Measurements from ENCODE around the gene ABTB2. TPM values are rescaled to one million over a fixed set of nuclear protein-coding genes. Genes with fewer than 3 reads are reported as not detected.
A peak's percentile ranks its signal among the peaks of the same experiment; 100 is the strongest.

ABTB2 gene
- total RNA-seq, 6 experiments from 2014 or later = 6.0 to 14.9 (median 10.0) TPM

GRCh38 chr11:34280945-34281872 is 76.6 kb downstream of the ABTB2 start:
- H3K27me3 ChIP-seq = no peaks in the 10 kb centered on the region
- H3K36me3 ChIP-seq = no peaks in the 10 kb centered on the region
- intact Hi-C loops (cut with DNase I) = no loop called here
- H3K4me1 ChIP-seq = peaks cover 0 to 25% (median 4%) of the 10 kb centered on the region in 4 donors
- WGBS (ENCODE audit: insufficient coverage, low coverage, low lambda C conversion rate, missing lambda C conversion rate) = 82% methylated on average over 6 of the region's 8 CpGs
- DNase-seq (no peak), ATAC-seq (no peak)
- TF ChIP-seq POLR2A (IDR thresholded peaks at IDR 0.05) = no peak
- H3K27ac ChIP-seq = no peak overlapping the region
- no peaks in the 10 kb centered on the region for H3K9me3 ChIP-seq
- H3K4me3 ChIP-seq = no peak overlapping the region

DNA sequence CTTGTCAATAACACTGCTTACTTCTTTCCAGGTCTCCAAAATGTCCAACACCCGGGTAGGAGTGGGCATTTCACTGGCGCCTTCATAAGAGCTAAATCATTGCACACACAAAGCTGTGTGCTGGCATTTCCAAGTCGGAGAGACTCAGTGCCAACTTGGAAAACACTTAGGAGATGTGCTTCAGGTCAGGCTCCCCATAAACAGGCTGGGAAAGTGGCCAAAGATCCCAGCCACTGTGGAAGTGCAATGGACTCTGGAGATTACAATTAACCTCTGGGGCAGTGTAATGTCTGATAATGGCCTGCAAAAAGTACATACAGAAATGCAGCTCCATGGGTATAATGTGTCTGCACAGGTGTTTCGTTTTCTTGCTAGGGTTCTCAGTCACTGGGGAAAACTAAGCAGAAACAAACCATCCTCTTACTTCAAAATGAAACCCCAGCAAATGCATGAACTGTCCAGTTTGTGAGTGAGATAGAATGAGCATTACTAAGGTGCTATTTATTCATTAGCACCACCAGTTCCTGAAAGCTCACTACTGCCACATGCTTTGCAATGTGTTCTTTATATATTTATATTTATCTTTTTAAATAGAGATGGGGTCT is 79.0 kb downstream of the ABTB2 start:
- peak overlapping the region in 1 of 3 donors; percentile 42 for H3K27ac ChIP-seq
- intact Hi-C loops (cut with DNase I) = no loop called here
- H3K9me3 ChIP-seq = no peaks in the 10 kb centered on the region
- no peak overlapping the region for H3K4me3 ChIP-seq
- DNase-seq = peak; percentile 44 to 85 (median 76)
- WGBS (ENCODE audit: insufficient coverage, low coverage, low lambda C conversion rate, missing lambda C conversion rate) = 37% methylated on average over 4 of the region's 4 CpGs
- ATAC-seq = peak; percentile 61 to 85 (median 83)
- H3K4me1 ChIP-seq = peaks cover 0 to 31% (median 9%) of the 10 kb centered on the region in 4 donors
- no peaks in the 10 kb centered on the region for H3K27me3 ChIP-seq
- H3K36me3 ChIP-seq = no peaks in the 10 kb centered on the region
- no peak for TF ChIP-seq POLR2A (IDR thresholded peaks at IDR 0.05)
- TF ChIP-seq, protein P1, sequence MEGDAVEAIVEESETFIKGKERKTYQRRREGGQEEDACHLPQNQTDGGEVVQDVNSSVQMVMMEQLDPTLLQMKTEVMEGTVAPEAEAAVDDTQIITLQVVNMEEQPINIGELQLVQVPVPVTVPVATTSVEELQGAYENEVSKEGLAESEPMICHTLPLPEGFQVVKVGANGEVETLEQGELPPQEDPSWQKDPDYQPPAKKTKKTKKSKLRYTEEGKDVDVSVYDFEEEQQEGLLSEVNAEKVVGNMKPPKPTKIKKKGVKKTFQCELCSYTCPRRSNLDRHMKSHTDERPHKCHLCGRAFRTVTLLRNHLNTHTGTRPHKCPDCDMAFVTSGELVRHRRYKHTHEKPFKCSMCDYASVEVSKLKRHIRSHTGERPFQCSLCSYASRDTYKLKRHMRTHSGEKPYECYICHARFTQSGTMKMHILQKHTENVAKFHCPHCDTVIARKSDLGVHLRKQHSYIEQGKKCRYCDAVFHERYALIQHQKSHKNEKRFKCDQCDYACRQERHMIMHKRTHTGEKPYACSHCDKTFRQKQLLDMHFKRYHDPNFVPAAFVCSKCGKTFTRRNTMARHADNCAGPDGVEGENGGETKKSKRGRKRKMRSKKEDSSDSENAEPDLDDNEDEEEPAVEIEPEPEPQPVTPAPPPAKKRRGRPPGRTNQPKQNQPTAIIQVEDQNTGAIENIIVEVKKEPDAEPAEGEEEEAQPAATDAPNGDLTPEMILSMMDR (IDR thresholded peaks at IDR 0.05) = no peak

- intact Hi-C loops (cut with DNase I) = no loop called here
- Histone ChIP-seq H3K4me3 (no peak overlapping the region), H3K9me3 (no peaks in the 10 kb centered on the region), H3K27me3 (no peaks in the 10 kb centered on the region), H3K27ac (peak overlapping the region in 1 of 3 donors; percentile 42), H3K4me1 (peaks cover 0 to 31% (median 9%) of the 10 kb centered on the region in 4 donors), H3K36me3 (no peaks in the 10 kb centered on the region)
- DNase-seq (no peak), ATAC-seq (no peak)
- TF ChIP-seq, protein P1 (IDR thresholded peaks at IDR 0.05) = no peak
- TF ChIP-seq POLR2A (IDR thresholded peaks at IDR 0.05) = no peak
Observed at GRCh38 chr11:34278175-34278574, 79.6 kb downstream of the ABTB2 start.

- Histone ChIP-seq H3K4me3 (no peak overlapping the region), H3K4me1 (peaks cover 0 to 31% (median 9%) of the 10 kb centered on the region in 4 donors), H3K36me3 (no peaks in the 10 kb centered on the region), H3K27ac (no peak overlapping the region), H3K9me3 (no peaks in the 10 kb centered on the region), H3K27me3 (no peaks in the 10 kb centered on the region)
- DNase-seq = no peak
- TF ChIP-seq, protein P1 (IDR thresholded peaks at IDR 0.05) = no peak
- TF ChIP-seq POLR2A (IDR thresholded peaks at IDR 0.05) = no peak
- ATAC-seq = no peak
- intact Hi-C loops (cut with DNase I) = no loop called here
- WGBS (ENCODE audit: insufficient coverage, low coverage, low lambda C conversion rate, missing lambda C conversion rate) = 79% methylated on average over 4 of the region's 4 CpGs
Observed at GRCh38 chr11:34277171-34277570, 80.6 kb downstream of the ABTB2 start.

GRCh38 chr11:34276352-34276864 is 81.4 kb downstream of the ABTB2 start:
- ATAC-seq (no peak), DNase-seq (no peak)
- no peaks in the 10 kb centered on the region for H3K36me3 ChIP-seq
- no peaks in the 10 kb centered on the region for H3K9me3 ChIP-seq
- 87% methylated on average over 5 of the region's 6 CpGs for WGBS (ENCODE audit: insufficient coverage, low coverage, low lambda C conversion rate, missing lambda C conversion rate)
- intact Hi-C loops (cut with DNase I) = no loop called here
- no peak overlapping the region for H3K4me3 ChIP-seq
- no peak overlapping the region for H3K27ac ChIP-seq
- no peaks in the 10 kb centered on the region for H3K27me3 ChIP-seq
- TF ChIP-seq, protein P1 (IDR thresholded peaks at IDR 0.05) = no peak
- TF ChIP-seq POLR2A (IDR thresholded peaks at IDR 0.05) = no peak
- H3K4me1 ChIP-seq = peaks cover 0 to 31% (median 9%) of the 10 kb centered on the region in 4 donors

Measured in right lobe of liver (tissue), 6 donors.